Peyer's patch (tissue), 4 donors: Measurements from ENCODE around the gene UTP11. TPM values are rescaled to one million over a fixed set of nuclear protein-coding genes. Genes with fewer than 3 reads are reported as not detected.
A peak's percentile ranks its signal among the peaks of the same experiment; 100 is the strongest.

ENCODE experiments used
- DNase-seq, 3 donors: peaks; one replicate each; pipeline ENCODE4 v3.0.0-alpha.2; 2017 to 2019
- H3K27ac ChIP-seq, 4 donors: fragments of 200-600 bp; sonication (generic); one replicate each; pipeline ENCODE4 v1.5.1; 2016 to 2019
- H3K27me3 ChIP-seq, 2 donors: fragments of 200-600 bp; sonication (generic); one replicate each; pipeline ENCODE4 v1.5.1; 2019
- H3K36me3 ChIP-seq, 3 donors: fragments of 200-600 bp; sonication (generic); one replicate each; pipeline ENCODE4 v1.5.1; 2016 to 2019
- H3K4me1 ChIP-seq, 4 donors: fragments of 200-600 bp; sonication (generic); one replicate each; pipeline ENCODE4 v1.5.1; 2016 to 2019
- H3K4me3 ChIP-seq, 4 donors: fragments of 200-600 bp; sonication (generic); 1 replicate in 3 of 4; 2 replicates in 1 of 4; pipeline ENCODE4 v1.5.1; 2016 to 2019; ENCODE audit warnings: mild to moderate bottlenecking in 1 of 4
- H3K9me3 ChIP-seq, 4 donors: fragments of 200-600 bp; sonication (generic); one replicate each; pipeline ENCODE4 v1.5.1; 2016 to 2019; ENCODE audit warnings: mild to moderate bottlenecking in 1 of 4
- POLR2A ChIP-seq, 2 donors: fragments of 450-650 bp; IDR thresholded peaks; one replicate each; pipeline ENCODE4 v1.5.1; 2017; ENCODE audit warnings: antibody characterized with exemption in 2 of 2, mild to moderate bottlenecking in 2 of 2, moderate library complexity in 2 of 2
- total RNA-seq, 4 donors: library from RNA; depleted of rRNA; stranded (reverse); fragments of >200 nt; gene quantifications; one replicate each; pipeline ENCODE4 v1.1.0, GENCODE V29; 2016
- TF ChIP-seq, protein P1 (sequence below), 6 experiments: fragments of 450-650 bp in 4 of 6; fragments of 200-600 bp in 2 of 6; sonication (generic) in 1 of 6; IDR thresholded peaks; one replicate each; pipeline ENCODE4 v1.5.1; 2017 to 2019; ENCODE audit warnings: antibody characterized with exemption in 6 of 6, mild to moderate bottlenecking in 3 of 6, moderate library complexity in 1 of 6

Gene UTP11
- total RNA-seq, 4 donors from 2014 or later: 8.9 to 23.1 (median 18.8) TPM

DNA sequence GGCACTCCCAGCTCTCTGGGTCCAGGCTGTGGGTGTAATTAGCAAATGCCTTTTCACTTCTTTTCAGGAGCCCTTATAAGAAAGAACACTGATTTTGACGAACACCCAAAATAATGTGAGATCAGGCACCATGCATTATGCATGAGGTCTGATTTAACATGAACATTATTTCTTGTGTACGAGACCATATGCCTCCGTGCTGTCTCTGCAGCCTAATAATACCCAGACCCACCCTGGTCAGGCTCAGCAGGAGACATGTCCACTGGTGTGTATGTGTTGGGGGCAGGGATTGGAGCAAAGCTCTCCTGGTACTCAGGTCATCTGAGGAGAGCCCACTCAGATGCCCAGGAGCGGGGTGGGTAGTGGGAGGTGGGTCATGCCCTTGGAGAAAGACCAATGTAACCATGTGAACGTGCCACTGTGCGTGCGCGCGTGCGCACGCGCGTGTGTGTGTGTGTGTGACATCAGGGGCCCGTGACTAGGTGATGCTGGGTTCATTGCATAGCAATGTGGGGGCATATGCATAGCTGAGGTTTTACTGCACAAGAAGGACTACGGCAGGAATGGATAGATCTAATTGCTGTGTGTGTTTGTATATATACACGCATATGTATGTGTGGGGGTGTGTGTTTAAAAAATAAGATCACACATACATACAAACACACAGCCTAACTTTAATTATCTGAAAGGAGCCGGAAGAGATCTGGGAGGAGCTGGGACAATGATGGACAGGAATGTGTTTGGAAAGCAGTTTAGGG, 27.0 kb downstream of the UTP11 start:
- peaks cover 0 to 21% of the 10 kb centered on the region in 2 donors for H3K27me3 ChIP-seq
- TF ChIP-seq POLR2A (IDR thresholded peaks at IDR 0.05): no peak
- TF ChIP-seq, protein P1, sequence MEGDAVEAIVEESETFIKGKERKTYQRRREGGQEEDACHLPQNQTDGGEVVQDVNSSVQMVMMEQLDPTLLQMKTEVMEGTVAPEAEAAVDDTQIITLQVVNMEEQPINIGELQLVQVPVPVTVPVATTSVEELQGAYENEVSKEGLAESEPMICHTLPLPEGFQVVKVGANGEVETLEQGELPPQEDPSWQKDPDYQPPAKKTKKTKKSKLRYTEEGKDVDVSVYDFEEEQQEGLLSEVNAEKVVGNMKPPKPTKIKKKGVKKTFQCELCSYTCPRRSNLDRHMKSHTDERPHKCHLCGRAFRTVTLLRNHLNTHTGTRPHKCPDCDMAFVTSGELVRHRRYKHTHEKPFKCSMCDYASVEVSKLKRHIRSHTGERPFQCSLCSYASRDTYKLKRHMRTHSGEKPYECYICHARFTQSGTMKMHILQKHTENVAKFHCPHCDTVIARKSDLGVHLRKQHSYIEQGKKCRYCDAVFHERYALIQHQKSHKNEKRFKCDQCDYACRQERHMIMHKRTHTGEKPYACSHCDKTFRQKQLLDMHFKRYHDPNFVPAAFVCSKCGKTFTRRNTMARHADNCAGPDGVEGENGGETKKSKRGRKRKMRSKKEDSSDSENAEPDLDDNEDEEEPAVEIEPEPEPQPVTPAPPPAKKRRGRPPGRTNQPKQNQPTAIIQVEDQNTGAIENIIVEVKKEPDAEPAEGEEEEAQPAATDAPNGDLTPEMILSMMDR (IDR thresholded peaks at IDR 0.05): no peak

DNA sequence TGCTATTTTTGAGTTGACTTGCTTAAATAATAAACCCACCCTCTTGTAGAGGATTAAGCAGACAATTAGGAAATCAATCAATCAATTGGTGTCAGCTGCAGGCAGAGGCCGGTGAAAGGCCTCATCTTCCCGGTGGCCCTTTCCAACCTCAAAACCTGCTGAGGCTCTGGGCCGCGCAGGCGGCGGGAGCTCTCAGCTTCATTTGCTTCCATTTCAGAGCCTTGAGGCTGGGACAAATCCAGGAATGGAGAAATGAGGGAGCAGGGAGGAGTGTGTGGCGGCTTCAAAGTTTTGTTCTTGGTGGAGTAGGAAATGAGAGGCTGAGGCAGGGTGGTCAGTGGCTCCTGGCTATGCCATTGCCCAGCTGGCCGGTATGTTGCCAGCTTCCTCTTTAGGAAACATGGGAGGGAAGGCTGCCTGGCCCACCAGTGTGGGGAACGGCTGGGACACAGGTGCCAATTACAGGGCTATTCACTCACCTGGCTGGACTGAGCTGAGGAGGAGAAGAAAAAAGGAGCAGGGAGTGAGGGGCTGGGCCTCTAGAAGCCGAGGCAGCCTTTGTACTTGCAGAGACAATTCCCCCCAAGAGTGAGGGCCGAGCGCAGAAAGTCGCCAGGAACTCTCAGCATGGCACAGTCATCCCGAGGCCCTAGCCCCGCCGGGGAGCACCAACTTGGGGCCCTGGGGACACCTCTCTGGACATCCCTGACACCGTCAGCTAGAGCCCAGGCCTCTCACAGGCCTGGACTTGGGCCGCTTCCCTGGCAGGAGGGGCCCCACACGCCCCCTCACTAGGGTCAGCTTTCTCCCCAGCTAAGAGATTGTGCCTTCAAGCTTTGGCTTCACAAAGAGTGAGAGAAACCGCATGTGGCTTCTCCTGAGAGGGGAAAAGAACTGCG, 29.7 kb downstream of the UTP11 start:
- Histone ChIP-seq H3K36me3 (no peaks in the 10 kb centered on the region), H3K4me3 (no peak overlapping the region), H3K4me1 (peaks cover 0 to 19% (median 14%) of the 10 kb centered on the region in 4 donors), H3K27me3 (peaks cover 3 to 35% of the 10 kb centered on the region in 2 donors), H3K9me3 (no peaks in the 10 kb centered on the region), H3K27ac (no peak overlapping the region)
- no peak for DNase-seq
- TF ChIP-seq, protein P1 (IDR thresholded peaks at IDR 0.05): no peak
- no peak for TF ChIP-seq POLR2A (IDR thresholded peaks at IDR 0.05)

More for the DNA sequence above, 27.0 kb downstream of the UTP11 start:
- H3K27ac ChIP-seq: no peak overlapping the region
- peaks cover 0 to 4% (median 0%) of the 10 kb centered on the region in 4 donors for H3K4me1 ChIP-seq
- H3K36me3 ChIP-seq: no peaks in the 10 kb centered on the region
- no peak for DNase-seq
- no peaks in the 10 kb centered on the region for H3K9me3 ChIP-seq
- H3K4me3 ChIP-seq: no peak overlapping the region

DNA sequence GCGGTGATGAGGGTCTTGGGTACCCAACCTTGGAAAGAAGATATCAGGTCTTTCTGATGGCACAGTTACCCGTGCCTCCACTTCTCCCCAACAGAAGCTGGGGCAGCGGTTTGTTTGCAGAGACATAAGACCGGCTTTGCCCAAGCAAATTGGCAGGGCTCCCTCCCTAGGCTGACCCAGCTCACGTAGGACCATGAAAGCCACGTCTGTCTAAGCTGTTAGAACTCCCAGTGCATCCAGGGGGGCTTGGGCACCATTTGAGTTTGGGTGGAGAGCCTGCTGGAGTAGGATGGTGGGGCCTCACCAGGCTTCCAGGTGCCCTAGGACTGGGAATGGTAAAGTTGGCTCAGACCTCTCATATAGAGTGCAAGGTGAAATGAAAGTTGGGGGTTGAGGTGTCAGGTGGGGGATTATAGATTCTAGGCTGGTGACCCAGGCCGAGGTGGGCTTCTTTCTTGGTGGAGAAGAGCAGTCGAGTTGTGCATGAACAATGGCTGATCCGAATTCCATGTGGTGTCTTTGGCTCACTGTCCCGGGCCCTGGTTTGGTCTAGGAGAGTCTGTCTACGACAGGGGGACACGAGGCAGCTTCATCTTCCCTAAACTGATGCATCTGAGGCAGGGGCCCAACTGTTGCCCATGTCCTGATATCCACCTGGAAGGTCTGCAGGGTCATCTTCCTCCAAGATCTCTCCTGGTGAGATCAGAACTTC, 30.7 kb downstream of the UTP11 start:
- Histone ChIP-seq H3K27me3 (peaks cover 3 to 45% of the 10 kb centered on the region in 2 donors), H3K4me1 (peaks cover 0 to 27% (median 14%) of the 10 kb centered on the region in 4 donors), H3K27ac (no peak overlapping the region), H3K9me3 (no peaks in the 10 kb centered on the region), H3K36me3 (no peaks in the 10 kb centered on the region), H3K4me3 (no peak overlapping the region)
- no peak for DNase-seq
- no peak for TF ChIP-seq POLR2A (IDR thresholded peaks at IDR 0.05)

DNA sequence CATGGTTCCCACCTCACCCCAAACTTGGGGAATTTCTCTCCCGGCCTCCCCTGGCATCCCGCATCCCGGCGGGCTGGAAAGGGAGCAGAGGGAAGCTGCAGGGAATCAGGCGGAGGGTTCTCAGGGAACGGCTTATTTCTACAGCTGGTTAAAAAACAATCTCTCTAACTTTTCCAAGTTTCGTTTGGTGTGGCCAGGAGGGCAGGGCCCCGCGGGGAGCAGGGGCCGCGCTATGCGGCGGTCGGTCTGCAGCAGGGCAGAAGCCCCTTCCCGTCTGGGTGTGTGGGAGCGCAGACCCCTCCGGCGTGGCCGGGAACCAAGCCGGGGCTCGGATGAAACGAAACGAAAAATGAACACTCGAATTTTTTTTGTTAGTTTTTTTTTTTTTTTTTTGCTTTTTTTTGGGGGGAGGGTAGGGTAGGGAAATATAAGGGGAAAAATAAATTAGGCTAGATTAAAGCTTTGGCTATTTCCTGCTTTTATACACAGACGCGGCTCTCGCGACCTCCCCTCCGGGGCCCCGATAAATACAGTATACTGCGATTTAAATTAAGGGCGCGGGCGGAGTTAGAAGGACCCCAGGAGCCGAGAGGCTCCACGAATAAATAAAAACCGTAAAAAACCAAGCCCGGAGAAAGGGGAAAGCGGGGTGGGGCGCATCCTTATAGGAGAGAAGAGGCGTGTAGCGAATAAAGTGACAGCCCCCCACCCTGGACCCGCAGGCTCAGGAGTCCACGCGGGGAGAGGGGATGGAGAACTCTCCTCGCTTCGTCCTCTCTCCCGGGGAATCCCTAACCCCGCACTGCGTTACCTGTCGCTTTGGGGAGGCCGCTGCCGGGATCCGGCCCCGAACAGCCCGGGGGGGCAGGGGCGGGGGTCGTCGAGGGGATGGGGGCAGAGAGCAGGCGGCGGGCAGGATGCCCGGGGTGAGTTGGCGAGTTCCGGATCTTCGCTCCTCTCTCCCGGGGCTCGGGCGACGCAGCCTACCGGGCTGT, 32.0 kb downstream of the UTP11 start:
- H3K27me3 ChIP-seq: peaks cover 3 to 46% of the 10 kb centered on the region in 2 donors
- no peaks in the 10 kb centered on the region for H3K9me3 ChIP-seq
- DNase-seq: no peak
- peaks cover 0 to 27% (median 14%) of the 10 kb centered on the region in 4 donors for H3K4me1 ChIP-seq
- no peaks in the 10 kb centered on the region for H3K36me3 ChIP-seq
- TF ChIP-seq, protein P1 (IDR thresholded peaks at IDR 0.05): no peak
- no peak for TF ChIP-seq POLR2A (IDR thresholded peaks at IDR 0.05)
- no peak overlapping the region for H3K27ac ChIP-seq
- H3K4me3 ChIP-seq: peak overlapping the region in 2 of 4 donors; percentile 9 to 69
